Neural progenitor cell (in vitro differentiated cells): ENCODE data around the gene CACNA1E. TPM values are rescaled to one million over a fixed set of nuclear protein-coding genes. Genes with fewer than 3 reads are reported as not detected.

Experiments used
- DNase-seq: peaks from one replicate; pipeline ENCODE4 v3.0.0-alpha.2; 2016; ENCODE audit warnings: low spot score
- H2AFZ ChIP-seq: fragments of 200-600 bp; sonication (generic); replicated peaks from 2 replicates; pipeline ENCODE4 v1.6.1; 2016; ENCODE audit warnings: antibody characterized with exemption
- H3F3A ChIP-seq: fragments of 200-600 bp; sonication (generic); 2 replicates; pipeline ENCODE4 v1.6.1; 2016; ENCODE audit warnings: antibody characterized with exemption, low read depth
- H3K27ac ChIP-seq: fragments of 200-600 bp; sonication (generic); 2 replicates; pipeline ENCODE4 v1.5.1; 2016; ENCODE audit warnings: mild to moderate bottlenecking
- H3K27me3 ChIP-seq: fragments of 200-600 bp; sonication (generic); 2 replicates; pipeline ENCODE4 v1.6.1; 2016; ENCODE audit warnings: mild to moderate bottlenecking, moderate library complexity
- H3K36me3 ChIP-seq: fragments of 200-600 bp; sonication (generic); 2 replicates; pipeline ENCODE4 v1.5.1; 2016
- H3K4me1 ChIP-seq: fragments of 200-600 bp; sonication (generic); 2 replicates; pipeline ENCODE4 v1.6.1; 2016; ENCODE audit warnings: mixed run types
- H3K4me2 ChIP-seq: fragments of 200-600 bp; sonication (generic); 2 replicates; pipeline ENCODE4 v1.6.1; 2016
- H3K4me3 ChIP-seq: fragments of 200-600 bp; sonication (generic); 2 replicates; pipeline ENCODE4 v1.5.1; 2016
- H3K79me2 ChIP-seq: fragments of 200-600 bp; sonication (generic); 2 replicates; pipeline ENCODE4 v1.6.1; 2016; ENCODE audit warnings: low read depth
- H3K9ac ChIP-seq: fragments of 200-600 bp; sonication (generic); 2 replicates; pipeline ENCODE4 v1.6.1; 2016
- H3K9me3 ChIP-seq: fragments of 200-600 bp; sonication (generic); 2 replicates; pipeline ENCODE4 v1.5.1; 2016; ENCODE audit warnings: low read depth
- H4K20me1 ChIP-seq: fragments of 200-600 bp; sonication (generic); 2 replicates; pipeline ENCODE4 v1.6.1; 2016; ENCODE audit warnings: low read depth
- H3K27ac Mint-ChIP-seq: 3 replicates; pipeline ENCODE4 v1.8.0; 2021; ENCODE audit warnings: mixed read lengths
- H3K27me3 Mint-ChIP-seq: 2 replicates; pipeline ENCODE4 v1.8.0; 2022; ENCODE audit warnings: low read depth, mild to moderate bottlenecking, inconsistent platforms, moderate library complexity, mixed read lengths; ENCODE audit not compliant: insufficient read depth
- H3K36me3 Mint-ChIP-seq: 3 replicates; pipeline ENCODE4 v1.8.0; 2021; ENCODE audit warnings: mixed read lengths
- H3K4me1 Mint-ChIP-seq: 3 replicates; pipeline ENCODE4 v1.8.0; 2021; ENCODE audit warnings: mixed read lengths
- H3K4me3 Mint-ChIP-seq: 3 replicates; pipeline ENCODE4 v1.8.0; 2021; ENCODE audit warnings: mild to moderate bottlenecking, moderate library complexity, mixed read lengths
- H3K9me3 Mint-ChIP-seq: 3 replicates; pipeline ENCODE4 v1.8.0; 2020; ENCODE audit warnings: mixed read lengths
- CTCF ChIP-seq: fragments of 200-600 bp; sonication (generic); IDR thresholded peaks from 2 replicates; pipeline ENCODE4 v1.5.1; 2017; ENCODE audit warnings: antibody characterized with exemption, mild to moderate bottlenecking
- EZH2 ChIP-seq: fragments of 200-600 bp; sonication (generic); IDR thresholded peaks from 2 replicates; pipeline ENCODE4 v1.6.1; 2017; ENCODE audit warnings: antibody characterized with exemption, mild to moderate bottlenecking, moderate library complexity
- EZH2phosphoT487 ChIP-seq: fragments of 200-600 bp; sonication (generic); IDR thresholded peaks from 2 replicates; pipeline ENCODE4 v1.6.1; 2017; ENCODE audit warnings: antibody characterized with exemption
- total RNA-seq: library from RNA; depleted of rRNA; stranded (reverse); fragments of >200 nt; gene quantifications from 2 replicates; pipeline ENCODE4 v1.2.3, GENCODE V29; 2015; ENCODE audit warnings: low replicate concordance

The CACNA1E gene
- total RNA-seq, 1 donor from 2014 or later = 2.1 TPM

- H2AFZ ChIP-seq = no peak overlapping the region
- TF ChIP-seq EZH2 (no peak), CTCF (no peak), EZH2phosphoT487 (no peak)
- H3K4me1 Mint-ChIP-seq = peaks cover 20% of the 10 kb centered on the region
- no peaks in the 10 kb centered on the region for H3K36me3 ChIP-seq
- no peaks in the 10 kb centered on the region for H4K20me1 ChIP-seq
- peaks cover 9% of the 10 kb centered on the region for H3K27me3 Mint-ChIP-seq
- no peaks in the 10 kb centered on the region for H3K27me3 ChIP-seq
- H3K4me3 Mint-ChIP-seq = no peak overlapping the region
- H3K9me3 ChIP-seq = no peaks in the 10 kb centered on the region
- no peak overlapping the region for H3K9ac ChIP-seq
- H3K27ac Mint-ChIP-seq = no peak overlapping the region
- peak overlapping the region; percentile 65 for H3K4me2 ChIP-seq
- H3F3A ChIP-seq = peaks cover 16% of the 10 kb centered on the region
- no peak for DNase-seq
- H3K4me1 ChIP-seq = peaks cover 20% of the 10 kb centered on the region
- H3K9me3 Mint-ChIP-seq = no peaks in the 10 kb centered on the region
- H3K36me3 Mint-ChIP-seq = peaks cover 2% of the 10 kb centered on the region
- peak overlapping the region; percentile 15 for H3K4me3 ChIP-seq
- H3K27ac ChIP-seq = peak overlapping the region; percentile 70
- no peaks in the 10 kb centered on the region for H3K79me2 ChIP-seq
Observed at GRCh38 chr1:181675918-181676190, 192.5 kb downstream of the CACNA1E start.

GRCh38 chr1:181676269-181676668 lies 193.0 kb downstream of the CACNA1E start:
- Histone ChIP-seq H3K4me3 (peak overlapping the region; percentile 15), H3K4me1 (peaks cover 20% of the 10 kb centered on the region), H2AFZ (no peak overlapping the region), H3K9ac (no peak overlapping the region), H3K4me2 (peak overlapping the region; percentile 65), H3K36me3 (no peaks in the 10 kb centered on the region), H3K79me2 (no peaks in the 10 kb centered on the region), H4K20me1 (no peaks in the 10 kb centered on the region), H3K9me3 (no peaks in the 10 kb centered on the region), H3F3A (peaks cover 16% of the 10 kb centered on the region), H3K27me3 (no peaks in the 10 kb centered on the region), H3K27ac (peak overlapping the region; percentile 70)
- TF ChIP-seq CTCF = peak; percentile 60
- no peak for TF ChIP-seq EZH2phosphoT487
- TF ChIP-seq EZH2 = no peak
- H3K27me3 Mint-ChIP-seq = peaks cover 9% of the 10 kb centered on the region
- no peaks in the 10 kb centered on the region for H3K9me3 Mint-ChIP-seq
- peaks cover 20% of the 10 kb centered on the region for H3K4me1 Mint-ChIP-seq
- no peak overlapping the region for H3K4me3 Mint-ChIP-seq
- peak; percentile 70 for DNase-seq
- H3K27ac Mint-ChIP-seq = no peak overlapping the region
- H3K36me3 Mint-ChIP-seq = peaks cover 2% of the 10 kb centered on the region

- H3K27me3 Mint-ChIP-seq = no peaks in the 10 kb centered on the region
- no peaks in the 10 kb centered on the region for H3K27me3 ChIP-seq
- H3K36me3 Mint-ChIP-seq = no peaks in the 10 kb centered on the region
Observed at GRCh38 chr1:181680332-181680731, 197.0 kb downstream of the CACNA1E start.

More at GRCh38 chr1:181680332-181680731, 197.0 kb downstream of the CACNA1E start:
- Histone ChIP-seq H3K27ac (no peak overlapping the region), H2AFZ (no peak overlapping the region), H3K4me1 (peaks cover 9% of the 10 kb centered on the region), H3K4me2 (no peak overlapping the region), H4K20me1 (no peaks in the 10 kb centered on the region), H3K79me2 (no peaks in the 10 kb centered on the region), H3K36me3 (no peaks in the 10 kb centered on the region), H3K9me3 (no peaks in the 10 kb centered on the region), H3K9ac (no peak overlapping the region), H3K4me3 (no peak overlapping the region), H3F3A (peaks cover 10% of the 10 kb centered on the region)
- Mint-ChIP-seq H3K4me1 (peaks cover 11% of the 10 kb centered on the region), H3K4me3 (no peak overlapping the region), H3K27ac (no peak overlapping the region), H3K9me3 (no peaks in the 10 kb centered on the region)
- no peak for TF ChIP-seq CTCF
- TF ChIP-seq EZH2phosphoT487 = no peak
- DNase-seq = no peak
